HG03432 (cell line): ENCODE measurements around the gene MGA.

Experiments
- ATAC-seq: cut with Tn5 transposase; IDR thresholded peaks from one replicate; pipeline ENCODE4 v1.9.1; 2021; ENCODE audit warnings: mild to moderate bottlenecking, moderate library complexity; ENCODE audit not compliant: unreplicated experiment

Gene MGA

DNA sequence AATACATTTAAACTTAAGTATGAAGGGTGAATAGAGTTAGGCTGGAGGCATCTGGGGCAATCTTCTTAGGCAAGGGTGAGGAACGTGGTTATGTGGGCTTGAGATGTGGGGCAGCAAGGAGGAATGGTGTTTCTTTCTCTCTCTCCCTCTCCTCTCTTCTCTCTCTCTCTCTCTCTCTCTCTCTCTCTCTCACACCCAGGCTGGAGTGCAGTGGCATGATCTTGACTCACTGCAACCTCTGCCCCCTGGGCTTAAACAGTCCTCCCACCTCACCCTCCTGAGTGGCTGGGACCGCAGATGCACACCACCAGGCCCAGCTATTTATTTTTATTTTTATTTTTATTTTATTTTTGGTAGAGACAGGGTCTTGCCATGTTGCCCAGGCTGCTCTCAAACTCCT is 4.0 kb upstream of the MGA start:
- ATAC-seq, result no peak

DNA sequence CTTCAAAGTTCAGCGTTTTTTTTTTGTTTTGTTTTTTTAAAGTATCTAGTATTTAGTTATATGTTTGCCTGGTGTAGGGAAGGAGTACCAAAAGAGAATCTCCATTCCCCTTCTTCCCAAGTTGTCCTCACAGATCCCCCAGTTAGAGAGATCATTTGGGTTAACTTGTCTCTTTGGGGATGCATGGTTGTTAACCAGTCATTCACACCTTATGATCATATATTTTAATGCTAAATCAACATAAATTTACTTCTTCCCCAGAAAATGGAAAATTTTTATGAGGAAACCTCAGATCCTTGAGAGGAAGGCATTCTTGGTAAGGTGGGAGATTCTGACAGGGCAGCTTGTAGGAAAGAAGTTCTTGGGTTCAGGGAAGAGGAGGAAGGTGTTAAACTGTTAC is 1.5 kb upstream of the MGA start:
- no peak for ATAC-seq

DNA sequence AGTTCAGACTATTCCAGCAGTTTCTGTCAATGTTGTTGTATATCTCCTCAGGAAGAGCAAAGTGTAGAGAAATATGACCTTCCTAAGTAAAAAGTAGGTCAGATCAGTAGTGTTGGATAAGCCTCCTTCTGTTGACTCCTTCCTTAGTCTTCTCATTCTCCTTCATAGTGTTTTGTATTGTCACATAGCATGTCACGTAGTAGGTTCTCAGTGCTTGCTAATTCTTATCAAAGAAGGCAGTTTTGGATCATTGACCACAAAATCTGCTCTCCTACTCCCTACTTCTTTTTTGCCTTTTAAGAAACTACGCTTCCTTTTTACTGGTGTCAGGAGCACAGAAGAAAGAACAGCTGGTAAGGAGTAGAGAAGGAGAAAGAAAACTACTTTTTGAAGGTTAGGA is 1.0 kb upstream of the MGA start:
- no peak for ATAC-seq

DNA sequence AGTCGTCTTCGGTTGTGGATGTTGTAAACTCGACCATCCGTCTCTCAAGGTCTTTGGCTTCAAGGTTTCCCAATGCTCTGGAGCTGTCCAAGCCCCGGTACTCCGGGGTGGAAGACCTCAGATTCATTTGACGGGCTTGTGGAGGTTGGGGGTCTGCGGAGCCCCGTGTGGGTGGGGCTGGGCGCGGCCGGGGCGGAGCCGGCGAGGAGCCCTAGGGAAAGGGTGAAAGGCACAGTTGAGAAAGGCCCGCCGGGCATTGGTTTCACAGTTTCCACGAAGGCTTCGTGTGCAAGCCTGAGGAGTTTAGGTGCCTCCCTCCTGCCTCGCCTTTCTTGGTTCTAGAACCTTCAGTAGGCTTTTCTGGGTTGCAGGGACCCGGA is 360 bp upstream of the MGA start:
- ATAC-seq, result no peak

DNA sequence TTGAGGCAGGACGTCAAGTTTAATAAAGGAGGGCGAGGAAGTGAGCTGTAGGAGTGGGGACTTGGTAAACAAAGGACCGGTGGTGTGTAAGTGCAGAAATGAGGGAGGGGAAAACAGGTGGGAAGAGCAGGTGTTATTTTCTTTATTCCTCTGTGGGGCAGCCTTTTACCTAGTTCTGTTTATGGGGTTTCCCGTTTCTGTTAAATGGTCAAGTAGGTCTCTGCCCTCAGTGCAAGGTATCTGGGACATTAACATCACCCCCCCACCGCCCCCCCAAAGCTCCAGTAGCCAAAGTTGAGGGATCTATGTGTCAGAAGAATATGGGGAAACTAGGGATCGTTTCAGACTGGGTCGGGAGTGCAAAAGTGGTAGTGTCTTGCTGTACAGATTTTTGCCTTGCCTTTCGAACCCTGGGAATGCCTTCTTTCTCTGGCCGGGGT is 893 bp downstream of the MGA start:
- ATAC-seq, result no peak

DNA sequence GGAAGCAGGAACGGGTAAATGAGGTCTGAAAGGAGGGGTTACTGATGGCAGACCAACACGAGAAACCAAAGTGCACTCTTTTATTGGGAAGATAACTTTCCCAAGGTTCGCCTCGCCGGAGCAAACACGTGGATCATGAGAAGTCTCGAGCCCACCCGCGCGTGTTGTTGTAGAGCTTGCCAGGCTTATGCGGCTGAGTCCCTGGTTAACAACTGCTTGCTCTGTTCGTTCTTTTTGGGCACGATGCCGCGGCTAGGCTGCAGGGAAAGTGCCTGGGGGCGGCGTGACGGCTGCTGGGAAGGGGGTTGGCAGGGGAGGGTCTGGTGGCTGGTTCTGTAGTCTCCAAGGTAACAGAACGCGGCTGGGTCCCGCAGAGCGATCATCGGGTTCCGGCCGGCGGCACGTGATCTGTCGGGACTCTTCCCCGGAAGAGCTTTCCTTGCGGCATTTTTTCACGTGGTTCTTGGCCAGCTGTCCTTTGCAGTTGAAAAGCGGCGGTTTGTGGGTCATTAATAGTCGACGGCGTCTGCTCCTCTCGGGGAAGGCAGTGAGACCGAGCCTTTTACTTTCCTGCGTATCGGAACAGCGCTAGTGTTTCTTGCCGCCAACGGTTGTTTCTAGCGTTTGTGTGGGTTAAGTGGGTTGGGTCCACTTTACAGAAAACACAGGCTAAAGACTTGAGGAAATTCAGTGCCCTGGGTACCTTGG is 1.5 kb downstream of the MGA start:
- peak; percentile 33 for ATAC-seq

DNA sequence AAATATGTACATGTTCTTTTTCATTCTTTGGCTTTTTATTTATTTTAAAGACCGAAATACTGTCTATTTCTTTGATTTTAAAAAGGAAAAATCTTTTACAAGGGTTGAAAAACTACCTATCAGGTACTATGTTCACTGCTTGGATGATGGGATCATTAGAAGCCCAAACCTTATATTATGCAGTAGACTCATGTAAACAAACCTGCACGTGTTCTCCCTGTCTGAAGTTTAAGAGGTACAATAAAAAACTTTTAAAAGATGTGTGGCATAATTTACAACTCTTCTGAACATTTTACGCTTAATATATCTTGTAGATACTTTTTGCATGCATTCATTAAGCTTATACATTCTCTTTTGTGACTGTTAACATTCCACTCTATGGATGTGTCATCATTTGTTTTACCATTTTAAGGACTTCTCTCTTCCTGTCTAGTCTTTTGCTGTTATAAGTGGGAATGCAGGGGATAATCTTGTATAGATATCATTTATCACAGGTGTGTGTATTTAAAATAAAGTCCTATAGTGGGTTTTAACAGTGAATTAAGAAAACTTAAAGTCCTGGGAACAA is 6.2 kb downstream of the MGA start:
- ATAC-seq, result no peak

DNA sequence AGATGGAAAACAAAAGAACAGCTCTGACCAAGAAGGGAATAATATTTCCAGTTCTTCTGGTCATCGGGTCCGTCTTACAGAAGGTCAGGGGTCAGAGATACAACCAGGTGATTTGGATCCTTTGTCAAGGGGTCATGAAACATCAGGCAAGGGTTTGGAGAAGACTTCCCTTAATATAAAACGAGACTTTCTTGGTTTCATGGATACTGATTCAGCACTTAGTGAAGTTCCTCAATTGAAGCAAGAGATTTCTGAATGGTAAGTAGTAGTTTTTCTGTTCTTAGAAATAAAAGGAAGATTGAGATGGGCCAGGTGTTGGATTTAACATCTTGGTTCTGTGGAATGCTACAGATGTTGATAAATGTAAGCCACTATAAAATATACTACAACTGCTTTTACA is 9.5 kb downstream of the MGA start:
- ATAC-seq, result no peak

DNA sequence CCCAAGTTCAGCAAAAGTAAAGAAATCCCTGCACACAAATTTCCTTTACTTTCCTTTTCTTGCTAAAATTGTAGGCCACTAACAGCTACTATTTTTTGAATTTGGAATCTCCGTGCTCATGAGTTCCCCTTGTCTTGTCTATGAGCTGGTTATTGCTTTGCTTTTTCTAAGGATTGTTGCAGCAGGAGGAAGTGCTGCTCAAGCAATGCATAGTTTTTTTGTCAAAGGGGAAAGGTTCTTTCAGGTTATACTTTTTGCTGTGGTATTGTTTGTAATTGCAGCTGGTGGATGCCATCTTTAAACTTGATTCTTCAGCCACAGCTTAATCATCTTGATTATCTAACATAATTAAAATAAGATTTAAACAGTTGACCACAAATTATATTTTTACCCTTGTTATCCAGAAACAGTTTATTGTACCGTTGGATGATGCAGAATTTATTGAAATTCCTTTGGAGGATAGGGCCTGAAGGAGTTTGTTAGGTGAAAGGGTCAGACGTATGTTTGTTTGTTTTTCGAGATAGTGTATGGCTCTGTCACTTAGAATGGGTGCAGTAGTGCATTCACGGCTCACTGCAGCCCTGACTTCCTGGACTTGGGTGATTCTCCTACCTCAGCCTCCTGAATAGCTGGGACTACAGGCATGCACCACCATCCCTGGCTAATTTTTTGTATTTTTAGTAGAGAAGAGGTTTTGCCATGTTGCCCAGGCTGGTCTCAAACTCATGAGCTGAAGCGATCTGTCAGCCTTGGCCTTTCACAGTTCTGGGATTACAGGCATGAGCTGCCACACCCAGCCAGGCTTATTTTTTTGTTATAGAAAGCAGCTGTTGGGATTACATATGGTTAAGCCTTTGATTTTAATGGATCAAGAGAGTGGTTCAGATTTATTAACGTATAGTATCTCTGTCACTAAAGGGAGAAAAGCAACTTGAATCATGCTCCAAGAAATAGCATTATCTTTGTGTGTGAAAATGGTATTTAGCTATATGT is 11.7 kb downstream of the MGA start:
- ATAC-seq, result no peak

DNA sequence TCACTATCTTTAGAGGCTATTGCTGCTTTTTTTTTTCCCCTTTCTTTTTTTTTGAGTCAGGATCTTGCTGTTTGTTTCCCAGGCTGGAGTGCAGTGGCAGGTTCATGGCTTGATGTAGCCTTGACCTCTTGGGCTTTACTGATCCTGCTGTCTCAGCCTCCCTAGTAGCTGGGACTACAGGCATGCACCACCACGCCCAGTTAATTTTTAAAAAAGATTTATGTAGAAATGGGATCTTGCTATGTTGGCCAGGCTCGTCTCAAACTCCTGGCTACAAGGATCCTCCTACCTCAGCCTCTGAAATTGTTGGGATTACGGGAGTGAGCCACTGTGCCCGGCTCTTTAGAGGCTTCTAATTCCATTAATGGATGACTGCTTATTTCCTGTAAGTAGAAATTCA is 15.1 kb downstream of the MGA start:
- no peak for ATAC-seq

DNA sequence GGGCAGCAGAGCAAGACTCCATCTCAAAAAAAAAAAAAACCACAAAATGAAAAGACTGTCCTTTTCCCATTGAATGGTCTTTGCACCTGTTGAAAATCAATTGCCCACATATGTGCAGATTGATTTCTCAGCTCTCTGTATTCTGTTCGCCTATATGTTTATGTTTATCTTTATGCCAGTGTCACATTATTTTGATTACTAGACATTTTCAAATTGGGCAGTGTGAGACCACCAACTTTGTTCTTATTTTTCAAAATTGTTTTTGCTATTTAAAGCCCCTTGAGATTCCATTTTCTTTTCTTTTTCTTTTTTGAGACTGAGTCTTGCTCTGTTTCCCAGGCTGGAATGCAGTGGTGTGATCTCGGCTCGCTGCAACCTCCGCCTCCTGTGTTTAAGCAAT is 18.5 kb downstream of the MGA start:
- ATAC-seq, result no peak

DNA sequence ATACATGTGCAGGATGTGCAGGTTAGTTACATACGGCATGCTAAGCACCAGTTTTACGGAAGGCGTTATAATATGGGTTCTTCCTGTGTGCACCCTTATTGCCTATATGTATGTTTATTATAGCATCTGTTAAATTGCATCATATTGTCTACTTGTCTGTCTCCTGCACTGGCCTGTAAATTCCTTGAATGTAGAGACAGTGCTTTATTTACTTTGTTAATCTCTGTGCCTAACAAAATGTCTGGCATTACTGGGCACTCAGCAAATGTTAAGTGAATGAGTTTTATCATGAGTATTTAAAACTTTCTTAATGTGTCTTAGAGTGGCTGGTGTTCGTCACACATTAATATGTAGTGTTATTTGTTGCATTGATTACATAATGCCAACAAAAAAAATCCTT is 23.8 kb downstream of the MGA start:
- ATAC-seq, result no peak

DNA sequence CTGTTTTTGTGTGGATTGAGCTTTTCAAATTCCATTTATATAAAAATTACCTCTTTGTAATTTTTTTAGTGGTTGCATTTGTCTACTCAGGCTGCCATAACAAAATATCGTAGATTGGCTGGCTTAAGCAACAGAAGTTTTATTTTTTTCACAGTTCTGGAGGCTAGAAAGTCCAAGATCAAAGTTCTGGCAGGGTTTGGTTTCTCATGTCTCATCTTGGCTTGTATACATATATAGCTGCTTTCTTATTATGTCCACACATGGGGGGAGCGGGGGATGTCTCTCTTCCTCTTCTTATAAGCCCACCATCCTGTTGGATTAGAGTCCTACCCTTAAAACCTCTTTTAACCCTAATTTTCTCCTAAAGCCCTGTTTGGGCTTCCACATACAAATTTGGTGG is 28.5 kb downstream of the MGA start:
- ATAC-seq, result no peak

DNA sequence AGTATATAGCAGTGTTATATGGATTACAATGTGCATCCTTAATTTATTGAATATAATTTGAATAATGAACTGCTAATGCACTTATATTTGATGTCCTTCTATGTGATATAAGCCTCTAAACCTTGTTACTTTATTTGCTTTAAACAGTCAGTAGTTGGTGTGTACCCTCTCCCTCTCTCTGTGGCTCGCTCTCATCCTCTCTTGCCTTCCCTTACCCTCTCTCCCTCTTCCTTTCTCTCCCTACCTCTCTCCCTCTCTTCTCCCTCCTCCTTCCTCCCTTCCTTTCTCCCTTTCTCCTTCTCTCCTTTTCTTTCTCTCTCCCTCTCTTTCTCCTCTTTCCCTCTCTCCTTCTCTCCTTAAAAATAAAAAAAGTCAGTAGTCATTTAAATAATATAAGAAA is 28.9 kb downstream of the MGA start:
- no peak for ATAC-seq

DNA sequence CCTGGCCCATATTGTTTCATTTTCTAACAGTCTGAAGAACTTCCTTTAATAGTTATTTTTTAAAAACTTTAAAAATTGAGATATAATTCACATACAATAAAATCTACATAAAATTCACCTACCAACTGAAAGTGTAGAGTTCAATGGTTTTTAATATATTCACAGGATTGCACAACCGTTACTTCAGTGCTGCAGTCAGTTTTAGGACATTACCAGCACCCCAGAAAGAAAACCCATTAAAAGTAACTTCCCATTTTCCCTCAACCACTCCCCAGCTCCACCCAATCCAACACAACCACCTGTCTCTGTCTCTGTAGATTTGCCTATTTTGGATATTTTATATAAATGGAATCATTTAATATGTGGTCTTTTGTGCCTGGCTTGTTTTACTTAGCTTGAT is 29.6 kb downstream of the MGA start:
- ATAC-seq, result no peak

- ATAC-seq, result no peak
These were observed 30.4 kb downstream of the MGA start for GRCh38 chr15:41690636-41691035.

GRCh38 chr15:41691471-41691870 is 31.3 kb downstream of the MGA start:
- no peak for ATAC-seq

- ATAC-seq, result no peak
These were observed 31.8 kb downstream of the MGA start for GRCh38 chr15:41692049-41692448.

GRCh38 chr15:41693757-41694156 is 33.6 kb downstream of the MGA start:
- ATAC-seq, result no peak

- peak; percentile 85 for ATAC-seq
These were observed 35.7 kb downstream of the MGA start for GRCh38 chr15:41695750-41696436.

GRCh38 chr15:41698779-41699178 is 38.6 kb downstream of the MGA start:
- no peak for ATAC-seq
